ENCODE results near the gene LINC00305.

LINC00305 gene

DNA sequence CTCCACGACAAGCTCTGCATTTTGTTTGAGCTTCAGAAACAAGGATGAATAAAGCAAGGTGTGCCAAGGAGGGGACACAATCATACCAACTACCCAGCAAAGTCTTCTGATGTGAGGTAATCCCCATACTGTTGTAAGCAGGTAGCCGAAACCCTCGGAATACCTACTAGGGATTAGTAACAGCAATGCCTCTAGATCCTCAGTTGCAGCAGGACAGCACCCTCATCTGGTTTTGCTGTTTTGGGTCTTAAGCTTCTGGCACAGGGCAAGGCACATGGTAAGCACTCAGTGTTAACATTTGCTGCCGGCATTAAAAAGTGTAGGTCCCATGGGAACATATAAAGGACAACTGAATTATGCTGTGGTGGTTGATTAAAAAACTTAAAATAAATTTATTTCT, 16.0 kb upstream of the LINC00305 start:
- no peak for TF ChIP-seq RAD21 (IDR thresholded peaks at IDR 0.05; ENCODE audit: low read depth)
- TF ChIP-seq EP300 (IDR thresholded peaks at IDR 0.05; ENCODE audit: borderline replicate concordance): no peak
- TF ChIP-seq MAX (IDR thresholded peaks at IDR 0.05): no peak
- TF ChIP-seq TCF12 (IDR thresholded peaks at IDR 0.05; ENCODE audit: low read depth): no peak
- no peak for TF ChIP-seq EGR1 (IDR thresholded peaks at IDR 0.05)
- TF ChIP-seq CEBPB (IDR thresholded peaks at IDR 0.05): no peak
- TF ChIP-seq TAF1 (IDR thresholded peaks at IDR 0.05; ENCODE audit: low read depth): no peak
- TF ChIP-seq ZBTB7A (IDR thresholded peaks at IDR 0.05; ENCODE audit: low read depth): no peak
- TF ChIP-seq YY1 (IDR thresholded peaks at IDR 0.05; ENCODE audit: low read depth): no peak
- TF ChIP-seq CREB1 (IDR thresholded peaks at IDR 0.05; ENCODE audit: low read depth): no peak
- TF ChIP-seq REST (IDR thresholded peaks at IDR 0.05; ENCODE audit: low read depth): no peak
- TF ChIP-seq USF1 (IDR thresholded peaks at IDR 0.05): no peak
- no peak for TF ChIP-seq TEAD4 (IDR thresholded peaks at IDR 0.05)
- TF ChIP-seq FOXM1 (IDR thresholded peaks at IDR 0.05; ENCODE audit: borderline replicate concordance, low read depth): no peak
- TF ChIP-seq NFIC (IDR thresholded peaks at IDR 0.05): no peak

DNA sequence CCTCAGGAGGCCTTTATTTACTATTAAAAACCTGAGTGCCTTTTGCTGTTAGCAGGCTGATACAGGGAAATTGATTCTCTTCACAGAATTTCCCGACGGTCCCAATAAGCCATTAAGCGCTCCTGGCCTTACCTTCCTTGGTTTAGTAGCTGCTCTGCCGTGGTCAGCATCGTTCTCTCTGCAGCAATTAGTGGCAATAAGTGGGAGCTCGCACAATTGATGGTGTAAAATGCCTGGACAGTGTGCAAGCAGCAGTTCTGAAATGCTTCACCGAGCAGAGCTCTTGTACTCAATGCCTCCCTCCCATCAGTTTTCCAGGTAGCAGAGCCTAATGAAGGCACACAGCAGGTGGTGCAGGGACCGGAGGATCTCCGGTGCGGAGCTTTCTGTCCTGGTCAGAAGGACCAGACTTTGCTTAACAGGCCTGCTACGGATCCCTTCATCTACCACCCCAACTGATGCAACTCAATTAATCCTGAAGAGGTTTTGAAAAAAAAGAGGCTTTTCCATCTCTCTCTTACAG, 1.1 kb upstream of the LINC00305 start:
- TF ChIP-seq REST (IDR thresholded peaks at IDR 0.05; ENCODE audit: low read depth): no peak
- TF ChIP-seq NFIC (IDR thresholded peaks at IDR 0.05): no peak
- TF ChIP-seq RAD21 (IDR thresholded peaks at IDR 0.05; ENCODE audit: low read depth): no peak
- no peak for TF ChIP-seq CREB1 (IDR thresholded peaks at IDR 0.05; ENCODE audit: low read depth)

- TF ChIP-seq TEAD4 (IDR thresholded peaks at IDR 0.05): no peak
- TF ChIP-seq TCF12 (IDR thresholded peaks at IDR 0.05; ENCODE audit: low read depth): no peak
- TF ChIP-seq TAF1 (IDR thresholded peaks at IDR 0.05; ENCODE audit: low read depth): no peak
- TF ChIP-seq REST (IDR thresholded peaks at IDR 0.05; ENCODE audit: low read depth): no peak
- no peak for TF ChIP-seq ZBTB7A (IDR thresholded peaks at IDR 0.05; ENCODE audit: low read depth)
- TF ChIP-seq FOXM1 (IDR thresholded peaks at IDR 0.05; ENCODE audit: borderline replicate concordance, low read depth): no peak
- no peak for TF ChIP-seq USF1 (IDR thresholded peaks at IDR 0.05)
- TF ChIP-seq CREB1 (IDR thresholded peaks at IDR 0.05; ENCODE audit: low read depth): no peak
- no peak for TF ChIP-seq EGR1 (IDR thresholded peaks at IDR 0.05)
- no peak for TF ChIP-seq YY1 (IDR thresholded peaks at IDR 0.05; ENCODE audit: low read depth)
- no peak for TF ChIP-seq MAX (IDR thresholded peaks at IDR 0.05)
- TF ChIP-seq CEBPB (IDR thresholded peaks at IDR 0.05): no peak
- no peak for TF ChIP-seq EP300 (IDR thresholded peaks at IDR 0.05; ENCODE audit: borderline replicate concordance)
- TF ChIP-seq NFIC (IDR thresholded peaks at IDR 0.05): no peak
- no peak for TF ChIP-seq RAD21 (IDR thresholded peaks at IDR 0.05; ENCODE audit: low read depth)
These were observed 6.0 kb downstream of the LINC00305 start for GRCh38 chr18:64142904-64143303.

DNA sequence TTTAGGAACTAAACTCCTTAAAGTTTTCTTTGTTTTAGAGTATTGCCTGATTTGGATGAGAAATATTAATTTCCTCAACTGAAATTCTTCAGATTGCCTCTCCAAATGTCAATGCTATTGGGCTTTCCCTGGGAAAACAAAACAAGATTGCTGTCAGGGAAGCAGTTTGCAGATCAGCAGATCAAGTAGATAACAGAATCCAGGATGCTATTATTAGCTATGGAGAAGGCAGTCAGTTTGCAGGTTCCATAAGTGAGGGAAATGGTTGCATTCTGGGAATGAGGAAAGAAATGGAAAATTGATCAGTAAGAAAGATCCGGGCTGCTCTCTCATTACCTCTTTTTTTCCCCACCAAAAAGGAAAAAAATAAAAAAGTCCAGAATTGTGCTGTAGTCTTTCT, 11.0 kb downstream of the LINC00305 start:
- TF ChIP-seq CEBPB (IDR thresholded peaks at IDR 0.05) (no peak), ZBTB7A (IDR thresholded peaks at IDR 0.05; ENCODE audit: low read depth) (no peak), EGR1 (IDR thresholded peaks at IDR 0.05) (no peak), TAF1 (IDR thresholded peaks at IDR 0.05; ENCODE audit: low read depth) (no peak), RAD21 (IDR thresholded peaks at IDR 0.05; ENCODE audit: low read depth) (no peak)
